HEK293 (cell line): ENCODE measurements around the gene ATXN7.
A peak's percentile ranks its signal among the peaks of the same experiment; 100 is the strongest.

ENCODE experiments used
- CTCF ChIA-PET: fragments of 350-600 bp; formaldehyde crosslinking; extraction: SDS; loops from one replicate; lab custom pipeline; 2021; ENCODE audit warnings: antibody characterized with exemption; lab: Yijun Ruan, JAX
- POLR2A ChIA-PET: fragments of 300-600 bp; formaldehyde crosslinking; extraction: SDS; loops from one replicate; lab custom pipeline; 2020; ENCODE audit warnings: antibody characterized with exemption, inconsistent platforms; lab: Yijun Ruan, JAX
- H3K27ac ChIP-seq: fragments of 200-500 bp; sonication (Bioruptor generic); 2 replicates; pipeline ENCODE4 v1.5.1; 2014; ENCODE audit warnings: low read depth, low read length, control low read depth, inconsistent platforms; ENCODE audit errors: extremely low read depth
- H3K36me3 ChIP-seq, 2 experiments: fragments of 200-500 bp in 1 of 2; sonication (Bioruptor generic) in 1 of 2; 1 replicate in 1 of 2; 2 replicates in 1 of 2; pipeline ENCODE4 v1.5.1; 2014 to 2017; ENCODE audit warnings: inconsistent platforms in 2 of 2, low read length in 2 of 2; ENCODE audit not compliant: control insufficient read depth in 2 of 2, insufficient read depth in 1 of 2
- H3K4me1 ChIP-seq: fragments of 200-500 bp; sonication (Bioruptor generic); 2 replicates; pipeline ENCODE4 v1.5.1; 2014; ENCODE audit warnings: mild to moderate bottlenecking, low read length, inconsistent platforms; ENCODE audit not compliant: control insufficient read depth, insufficient read depth
- H3K4me3 ChIP-seq: 2 replicates; pipeline ENCODE4 v1.5.1; 2011; ENCODE audit warnings: low read depth, mild to moderate bottlenecking, control low read depth, low read length, moderate library complexity
- H3K9me3 ChIP-seq: fragments of 200-500 bp; sonication (Bioruptor generic); 2 replicates; pipeline ENCODE4 v1.5.1; 2014; ENCODE audit warnings: low read depth, low read length, inconsistent platforms; ENCODE audit not compliant: control insufficient read depth, insufficient read depth
- INSM2 ChIP-seq: fragments of 450-650 bp; formaldehyde crosslinking; IDR thresholded peaks from 2 replicates; pipeline ENCODE4 v1.5.1; 2016; ENCODE audit warnings: missing biosample characterization, missing genetic modification characterization
- KLF7 ChIP-seq: fragments of 450-650 bp; formaldehyde crosslinking; IDR thresholded peaks from 2 replicates; pipeline ENCODE4 v1.5.1; 2016; ENCODE audit warnings: missing biosample characterization, missing genetic modification characterization, borderline replicate concordance
- SCRT2 ChIP-seq: fragments of 450-650 bp; formaldehyde crosslinking; IDR thresholded peaks from 2 replicates; pipeline ENCODE4 v1.5.1; 2016; ENCODE audit warnings: missing biosample characterization, missing genetic modification characterization
- SP3 ChIP-seq: fragments of 450-650 bp; formaldehyde crosslinking; IDR thresholded peaks from 2 replicates; pipeline ENCODE4 v1.5.1; 2016; ENCODE audit warnings: missing biosample characterization, missing genetic modification characterization
- YY2 ChIP-seq: fragments of 450-650 bp; formaldehyde crosslinking; IDR thresholded peaks from 2 replicates; pipeline ENCODE4 v1.5.1; 2016; ENCODE audit warnings: missing biosample characterization, missing genetic modification characterization
- ZBTB1 ChIP-seq: fragments of 450-650 bp; formaldehyde crosslinking; IDR thresholded peaks from 2 replicates; pipeline ENCODE4 v1.5.1; 2016; ENCODE audit warnings: missing biosample characterization, missing genetic modification characterization
- ZNF132 ChIP-seq: fragments of 450-650 bp; formaldehyde crosslinking; IDR thresholded peaks from 2 replicates; pipeline ENCODE4 v1.5.1; 2017; ENCODE audit warnings: missing biosample characterization, missing genetic modification characterization, borderline replicate concordance
- ZNF302 ChIP-seq: fragments of 450-650 bp; formaldehyde crosslinking; IDR thresholded peaks from 2 replicates; pipeline ENCODE4 v1.5.1; 2016; ENCODE audit warnings: missing biosample characterization, missing genetic modification characterization, low read depth
- ZNF350 ChIP-seq: fragments of 450-650 bp; formaldehyde crosslinking; IDR thresholded peaks from 2 replicates; pipeline ENCODE4 v1.5.0; 2017; ENCODE audit warnings: missing biosample characterization, mild to moderate bottlenecking, missing genetic modification characterization
- ZNF394 ChIP-seq: fragments of 450-650 bp; formaldehyde crosslinking; IDR thresholded peaks from 2 replicates; pipeline ENCODE4 v1.5.1; 2016; ENCODE audit warnings: missing biosample characterization, missing genetic modification characterization, mild to moderate bottlenecking, moderate library complexity, borderline replicate concordance
- ZNF558 ChIP-seq: fragments of 450-650 bp; formaldehyde crosslinking; IDR thresholded peaks from 2 replicates; pipeline ENCODE4 v1.5.1; 2016; ENCODE audit warnings: missing biosample characterization, missing genetic modification characterization
- ZNF664 ChIP-seq: fragments of 450-650 bp; formaldehyde crosslinking; IDR thresholded peaks from 2 replicates; pipeline ENCODE4 v1.5.1; 2016; ENCODE audit warnings: missing biosample characterization, missing genetic modification characterization
- ZSCAN30 ChIP-seq: fragments of 450-650 bp; IDR thresholded peaks from 2 replicates; pipeline ENCODE4 v1.5.1; 2018; ENCODE audit warnings: missing biosample characterization, mild to moderate bottlenecking, missing genetic modification characterization, moderate library complexity
- TF ChIP-seq, protein P1 (sequence below): fragments of 450-650 bp; formaldehyde crosslinking; IDR thresholded peaks from 2 replicates; pipeline ENCODE4 v1.5.1; 2017; ENCODE audit warnings: missing biosample characterization, missing genetic modification characterization

ATXN7 gene

GRCh38 chr3:63950698-63951097, 87.0 kb downstream of the ATXN7 start:
- CTCF ChIA-PET: interaction anchor here (0.6 to 1.8 kb wide), 3 partner anchors 11 to 43 kb away, joined by 3 to 9 read pairs (median 4); no protein-coding TSS in a partner anchor
- TF ChIP-seq SCRT2: no peak
- no peak for TF ChIP-seq ZNF132
- no peak for TF ChIP-seq YY2 (tag by site-specific recombination)
- Histone ChIP-seq H3K27ac (no peak overlapping the region), H3K9me3 (no peaks in the 10 kb centered on the region), H3K36me3 (peaks cover 0 to 4% of the 10 kb centered on the region in 2 experiments; a peak in 1 of 3 replicates), H3K4me1 (peaks cover 4% of the 10 kb centered on the region; the same call in 1 of the 2 replicates), H3K4me3 (no peak overlapping the region)
- POLR2A ChIA-PET: no interaction called here

- TF ChIP-seq ZNF664 (tag by site-specific recombination): no peak
- TF ChIP-seq, protein P1, sequence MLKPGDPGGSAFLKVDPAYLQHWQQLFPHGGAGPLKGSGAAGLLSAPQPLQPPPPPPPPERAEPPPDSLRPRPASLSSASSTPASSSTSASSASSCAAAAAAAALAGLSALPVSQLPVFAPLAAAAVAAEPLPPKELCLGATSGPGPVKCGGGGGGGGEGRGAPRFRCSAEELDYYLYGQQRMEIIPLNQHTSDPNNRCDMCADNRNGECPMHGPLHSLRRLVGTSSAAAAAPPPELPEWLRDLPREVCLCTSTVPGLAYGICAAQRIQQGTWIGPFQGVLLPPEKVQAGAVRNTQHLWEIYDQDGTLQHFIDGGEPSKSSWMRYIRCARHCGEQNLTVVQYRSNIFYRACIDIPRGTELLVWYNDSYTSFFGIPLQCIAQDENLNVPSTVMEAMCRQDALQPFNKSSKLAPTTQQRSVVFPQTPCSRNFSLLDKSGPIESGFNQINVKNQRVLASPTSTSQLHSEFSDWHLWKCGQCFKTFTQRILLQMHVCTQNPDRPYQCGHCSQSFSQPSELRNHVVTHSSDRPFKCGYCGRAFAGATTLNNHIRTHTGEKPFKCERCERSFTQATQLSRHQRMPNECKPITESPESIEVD: peak; percentile 48
- TF ChIP-seq INSM2 (tag by site-specific recombination): no peak
- peaks cover 4% of the 10 kb centered on the region; the same call in 1 of the 2 replicates for H3K4me1 ChIP-seq
- no peak overlapping the region for H3K27ac ChIP-seq
- CTCF ChIA-PET: interaction anchor here (0.7 to 1.8 kb wide), 3 partner anchors 10 to 103 kb away, joined by 3 to 9 read pairs (median 4); no protein-coding TSS in a partner anchor
- POLR2A ChIA-PET: interaction anchor here (1.0 kb wide), 1 partner anchor 39 kb away, joined by 3 read pairs; the partner anchor contains the start of gene SCAANT1
- H3K36me3 ChIP-seq: peaks cover 0 to 4% of the 10 kb centered on the region in 2 experiments; a peak in 1 of 3 replicates
- no peaks in the 10 kb centered on the region for H3K9me3 ChIP-seq
- no peak overlapping the region for H3K4me3 ChIP-seq
Measured at GRCh38 chr3:63951492-63952247, 88.0 kb downstream of the ATXN7 start.

- CTCF ChIA-PET: no interaction called here
- H3K36me3 ChIP-seq: peaks cover 0 to 4% of the 10 kb centered on the region in 2 experiments; a peak in 1 of 3 replicates
Measured at GRCh38 chr3:63952248-63952594, 88.6 kb downstream of the ATXN7 start.

More at GRCh38 chr3:63952248-63952594, 88.6 kb downstream of the ATXN7 start:
- no peak overlapping the region for H3K4me3 ChIP-seq
- H3K27ac ChIP-seq: no peak overlapping the region
- no peak for TF ChIP-seq ZNF302 (tag by site-specific recombination)
- TF ChIP-seq KLF7 (tag by site-specific recombination): no peak
- TF ChIP-seq ZNF350 (tag by site-specific recombination): no peak
- TF ChIP-seq ZSCAN30 (tag by site-specific recombination): no peak
- no peak for TF ChIP-seq ZBTB1 (tag by site-specific recombination)
- no peak for TF ChIP-seq ZNF558 (tag by site-specific recombination)
- TF ChIP-seq SP3 (tag by site-specific recombination): no peak
- no peak for TF ChIP-seq ZNF394 (tag by site-specific recombination)
- TF ChIP-seq INSM2 (tag by site-specific recombination): no peak
- H3K9me3 ChIP-seq: no peaks in the 10 kb centered on the region
- H3K4me1 ChIP-seq: peaks cover 4% of the 10 kb centered on the region; the same call in 1 of the 2 replicates
- POLR2A ChIA-PET: interaction anchor here (1.0 kb wide), 1 partner anchor 40 kb away, joined by 3 read pairs; the partner anchor contains the start of gene SCAANT1
